ENCODE data around the gene SLC25A21. TPM values are rescaled to one million over a fixed set of nuclear protein-coding genes. Genes with fewer than 3 reads are reported as not detected.
A peak's percentile ranks its signal among the peaks of the same experiment; 100 is the strongest.

SLC25A21 gene
- total RNA-seq, 2 donors from 2014 or later = not detected

GRCh38 chr14:36672095-36672494 is 500.3 kb downstream of the SLC25A21 start:
- H3K9me3 Mint-ChIP-seq = peaks cover 0 to 3% of the 10 kb centered on the region in 2 donors
- no peak overlapping the region for H3K27ac Mint-ChIP-seq
- H3K36me3 Mint-ChIP-seq = peaks cover 7% of the 10 kb centered on the region in 2 donors
- ATAC-seq = no peak
- no peak for DNase-seq (ENCODE audit: low spot score in 2 of 2)

DNA sequence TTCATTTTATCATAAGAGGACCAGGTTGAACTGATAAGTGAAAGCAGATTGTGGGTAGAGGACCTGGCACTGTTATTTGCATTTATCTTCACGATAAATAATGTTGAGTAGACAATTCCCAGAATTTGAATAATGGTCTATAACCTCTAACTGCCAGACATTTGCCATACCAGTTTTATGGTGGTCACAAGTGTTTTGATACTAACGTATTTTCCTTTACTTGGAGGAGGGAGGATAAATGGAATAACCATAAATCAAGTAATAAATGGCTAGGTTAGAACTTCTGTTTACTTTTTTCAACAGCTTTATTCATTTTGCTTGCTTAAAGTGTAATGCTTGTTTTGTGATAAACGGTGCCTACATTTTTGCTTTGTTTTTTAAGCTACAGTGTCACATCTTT is 501.3 kb downstream of the SLC25A21 start:
- peaks cover 0 to 3% of the 10 kb centered on the region in 2 donors for H3K9me3 Mint-ChIP-seq
- DNase-seq (ENCODE audit: low spot score in 2 of 2) (no peak), ATAC-seq (no peak)
- no peak overlapping the region for H3K27ac Mint-ChIP-seq
- H3K36me3 Mint-ChIP-seq = peaks cover 7% of the 10 kb centered on the region in 2 donors

DNA sequence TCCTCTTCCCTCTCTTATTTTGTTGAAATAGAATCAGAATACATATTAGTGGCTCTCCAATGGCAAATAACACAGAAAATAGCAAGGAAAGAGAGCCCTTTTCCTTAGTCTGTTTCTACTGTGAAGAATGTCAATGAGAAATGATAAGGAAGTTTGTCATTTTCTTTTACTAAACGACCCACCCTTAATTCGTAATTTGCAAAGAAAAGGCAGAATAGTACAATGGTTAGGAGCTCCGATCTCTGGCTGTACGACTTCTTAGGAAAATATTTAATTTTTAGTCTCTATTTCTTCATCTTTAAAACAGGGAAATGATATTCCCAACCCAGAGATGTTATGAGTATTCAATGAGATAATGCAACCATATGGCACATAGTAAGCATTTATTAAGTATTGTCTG is 504.7 kb downstream of the SLC25A21 start:
- peak overlapping the region in 1 of 2 donors; percentile 15 for H3K27ac Mint-ChIP-seq
- H3K9me3 Mint-ChIP-seq = peaks cover 0 to 3% of the 10 kb centered on the region in 2 donors
- ATAC-seq = no peak
- DNase-seq (ENCODE audit: low spot score in 2 of 2) = no peak
- peaks cover 18 to 25% of the 10 kb centered on the region in 2 donors for H3K36me3 Mint-ChIP-seq

DNA sequence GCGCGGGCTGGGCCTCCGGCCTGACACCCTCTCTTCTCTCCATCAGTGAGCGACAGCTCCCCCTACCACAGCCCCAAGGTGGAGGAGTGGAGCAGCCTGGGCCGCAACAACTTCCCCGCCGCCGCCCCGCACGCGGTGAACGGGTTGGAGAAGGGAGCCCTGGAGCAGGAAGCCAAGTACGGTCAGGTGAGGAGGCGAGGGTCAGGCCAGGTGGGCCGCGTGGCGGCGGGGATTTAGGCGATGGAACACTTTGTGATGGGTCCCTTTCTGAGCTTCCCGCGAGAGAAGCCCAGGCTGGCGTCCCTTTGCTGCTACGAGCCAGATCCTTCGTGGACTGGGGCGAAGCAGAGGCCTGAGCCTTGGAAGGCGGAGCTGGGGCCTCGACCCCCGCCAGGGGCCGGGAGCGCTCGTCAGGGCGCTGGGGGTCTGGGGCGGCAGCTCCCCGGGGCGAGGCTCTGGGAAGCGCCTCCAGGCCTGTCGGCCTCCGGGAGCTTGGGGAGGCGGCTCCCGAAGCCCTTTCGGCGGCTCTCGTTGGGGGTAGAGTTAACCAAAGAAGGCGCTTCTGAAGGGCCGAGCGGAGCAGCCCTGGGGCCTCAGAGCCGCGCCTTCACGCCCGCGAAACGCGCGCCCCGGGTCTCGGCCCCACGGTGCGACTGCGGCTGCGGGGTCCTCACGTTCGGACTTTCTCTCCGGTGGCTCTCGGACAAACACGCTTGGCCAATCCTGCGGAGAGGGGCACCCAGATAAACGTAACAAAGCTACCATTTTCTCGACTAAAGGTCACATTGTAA is 505.8 kb downstream of the SLC25A21 start:
- H3K27ac Mint-ChIP-seq = no peak overlapping the region
- no peak for ATAC-seq
- no peak for DNase-seq (ENCODE audit: low spot score in 2 of 2)
- peaks cover 0 to 3% of the 10 kb centered on the region in 2 donors for H3K9me3 Mint-ChIP-seq
- H3K36me3 Mint-ChIP-seq = peaks cover 26 to 34% of the 10 kb centered on the region in 2 donors

GRCh38 chr14:36665887-36666415 is 506.5 kb downstream of the SLC25A21 start:
- DNase-seq (ENCODE audit: low spot score in 2 of 2) = no peak
- Mint-ChIP-seq H3K9me3 (peaks cover 3% of the 10 kb centered on the region in 2 donors), H3K36me3 (peaks cover 32 to 41% of the 10 kb centered on the region in 2 donors), H3K27ac (no peak overlapping the region)
- ATAC-seq = no peak

DNA sequence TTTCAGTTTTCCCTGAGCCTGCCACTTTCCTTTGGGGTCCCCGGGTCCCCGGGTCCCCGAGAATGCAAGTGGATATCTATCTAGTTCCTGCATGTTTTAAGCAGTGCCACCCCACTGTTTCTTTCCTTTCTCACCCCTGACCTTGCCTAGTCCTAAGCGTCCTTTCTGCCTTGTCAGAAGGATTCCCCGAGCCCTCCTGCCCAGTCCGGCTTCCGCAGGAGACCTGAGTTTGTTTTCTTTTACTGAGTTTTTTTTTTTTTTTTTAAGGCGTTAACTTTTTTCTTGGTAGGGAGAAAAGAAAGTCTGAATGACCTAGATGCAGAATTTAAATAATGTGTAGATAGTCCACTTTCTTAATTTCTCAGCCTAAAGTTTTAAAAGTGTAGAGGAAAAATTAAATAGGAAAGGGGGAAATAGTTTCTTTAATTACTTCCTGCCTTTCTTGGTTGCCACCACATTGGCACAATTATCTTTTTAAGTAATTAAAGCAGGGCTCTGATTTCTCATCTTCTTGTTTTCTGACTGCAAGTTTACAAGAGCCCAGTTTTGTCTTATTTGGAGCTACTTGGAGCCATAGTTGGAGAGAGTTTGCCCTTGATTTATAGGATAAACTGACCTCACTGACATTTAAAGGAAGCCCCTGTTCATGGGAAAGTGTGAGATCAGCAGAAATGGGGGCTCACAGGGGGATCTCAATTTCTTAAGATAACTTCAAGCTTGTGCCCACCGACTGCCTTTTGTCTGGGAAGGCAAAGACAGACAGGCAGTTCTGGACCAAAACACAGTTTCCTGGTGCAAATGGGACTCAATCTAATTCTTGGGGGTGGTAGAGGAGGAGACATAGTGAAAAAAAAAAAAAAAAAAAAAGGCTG is 507.8 kb downstream of the SLC25A21 start:
- Mint-ChIP-seq H3K27ac (peak overlapping the region in 1 of 2 donors; percentile 40), H3K36me3 (peaks cover 32 to 48% of the 10 kb centered on the region in 2 donors), H3K9me3 (peaks cover 3 to 7% of the 10 kb centered on the region in 2 donors)
- ATAC-seq = no peak
- DNase-seq (ENCODE audit: low spot score in 2 of 2) = no peak

DNA sequence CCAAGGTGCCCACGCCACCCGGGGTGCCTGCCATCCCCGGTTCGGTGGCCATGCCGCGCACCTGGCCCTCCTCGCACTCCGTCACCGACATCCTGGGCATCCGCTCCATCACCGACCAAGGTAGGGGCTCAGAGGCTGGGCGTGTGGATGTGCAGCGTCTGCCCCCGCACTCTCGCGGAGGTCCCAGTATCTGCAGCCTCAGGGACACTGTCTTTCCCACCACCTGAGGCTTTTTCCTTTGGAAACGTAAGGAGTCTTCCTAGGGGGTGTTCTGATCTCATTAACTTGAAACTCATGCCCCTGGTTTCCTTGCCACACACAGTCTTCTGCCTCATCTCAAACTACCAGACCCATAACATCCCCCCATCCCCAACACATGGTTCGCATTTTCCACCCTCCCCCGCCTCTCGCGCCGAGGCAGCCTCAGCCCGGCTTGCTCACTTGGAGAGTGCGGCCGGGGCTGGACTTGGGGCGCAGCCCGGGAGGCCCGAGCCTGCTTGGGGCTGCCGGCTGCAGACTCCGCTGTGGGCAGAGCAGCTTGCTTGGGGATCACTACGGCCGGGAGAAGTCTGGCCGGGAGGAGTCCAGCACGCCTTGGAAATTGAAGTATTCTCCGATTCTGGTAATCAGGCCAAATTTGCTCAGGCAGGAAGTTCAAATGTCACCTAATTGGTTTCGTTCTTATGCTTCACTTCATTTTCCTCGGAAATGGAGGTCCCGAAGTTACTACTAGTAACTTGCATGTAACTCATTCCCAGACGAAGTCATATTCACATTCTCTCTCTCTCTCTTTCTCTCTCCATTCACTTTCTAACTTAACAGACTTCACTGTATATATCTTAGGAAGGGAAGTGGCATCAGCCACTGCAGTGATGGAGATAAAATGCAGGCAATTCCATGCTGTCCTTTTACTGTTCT is 508.7 kb downstream of the SLC25A21 start:
- H3K9me3 Mint-ChIP-seq = peaks cover 3 to 7% of the 10 kb centered on the region in 2 donors
- ATAC-seq (no peak), DNase-seq (ENCODE audit: low spot score in 2 of 2) (peak in 1 of 2 donors; percentile 5)
- H3K36me3 Mint-ChIP-seq = peaks cover 39 to 54% of the 10 kb centered on the region in 2 donors
- H3K27ac Mint-ChIP-seq = peak overlapping the region in 1 of 2 donors; percentile 84

GRCh38 chr14:36662543-36663403 is 509.6 kb downstream of the SLC25A21 start:
- H3K36me3 Mint-ChIP-seq = peaks cover 38 to 53% of the 10 kb centered on the region in 2 donors
- H3K27ac Mint-ChIP-seq = peak overlapping the region in 1 of 2 donors; percentile 22
- DNase-seq (ENCODE audit: low spot score in 2 of 2) (peak in 1 of 2 donors; percentile 8), ATAC-seq (no peak)
- H3K9me3 Mint-ChIP-seq = peaks cover 3 to 7% of the 10 kb centered on the region in 2 donors

- peaks cover 32 to 48% of the 10 kb centered on the region in 2 donors for H3K36me3 Mint-ChIP-seq
- ATAC-seq (no peak), DNase-seq (ENCODE audit: low spot score in 2 of 2) (no peak)
- peaks cover 0 to 7% of the 10 kb centered on the region in 2 donors for H3K9me3 Mint-ChIP-seq
- no peak overlapping the region for H3K27ac Mint-ChIP-seq
Measured at GRCh38 chr14:36662258-36662542, 510.2 kb downstream of the SLC25A21 start.

- DNase-seq (ENCODE audit: low spot score in 2 of 2) (peak in 1 of 2 donors; percentile 32), ATAC-seq (peak; percentile 57 to 85)
- Mint-ChIP-seq H3K27ac (peak within 1 kb of the TSS in 1 of 2 donors; percentile 22), H3K36me3 (peaks cover 32 to 50% of the 10 kb centered on the region in 2 donors), H3K9me3 (peaks cover 0 to 7% of the 10 kb centered on the region in 2 donors)
Measured at GRCh38 chr14:36661506-36662257, 510.7 kb downstream of the SLC25A21 start, which contains the start of gene PAX9. PAX9 (plus strand) TSS chr14:36661860; CDS start chr14:36662090, 230 bp downstream.

GRCh38 chr14:36660736-36661505 is 511.5 kb downstream of the SLC25A21 start:
- H3K9me3 Mint-ChIP-seq = peaks cover 0 to 7% of the 10 kb centered on the region in 2 donors
- peak in 1 of 2 donors; percentile 5 for ATAC-seq
- H3K36me3 Mint-ChIP-seq = peaks cover 32 to 56% of the 10 kb centered on the region in 2 donors
- no peak overlapping the region for H3K27ac Mint-ChIP-seq
- DNase-seq (ENCODE audit: low spot score in 2 of 2) = no peak

GRCh38 chr14:36659822-36660735 is 512.3 kb downstream of the SLC25A21 start:
- DNase-seq (ENCODE audit: low spot score in 2 of 2) (no peak), ATAC-seq (no peak)
- peaks cover 7% of the 10 kb centered on the region in 2 donors for H3K9me3 Mint-ChIP-seq
- H3K27ac Mint-ChIP-seq = no peak overlapping the region
- H3K36me3 Mint-ChIP-seq = peaks cover 40 to 64% of the 10 kb centered on the region in 2 donors
